Fibroblast of lung (primary cell): ENCODE data around the gene PLEKHA5. TPM values are rescaled to one million over a fixed set of nuclear protein-coding genes. Genes with fewer than 3 reads are reported as not detected.
"Not testable (repeated sequence)": the region's sequence is repeated elsewhere in the genome, so short reads cannot be mapped to it uniquely, and the experiment has no call there.

Experiments used
- DNase-seq, 2 donors: peaks; one replicate each; pipeline versions ENCODE4 v3.0.0 to v3.0.0-alpha.2; 2010; ENCODE audit warnings: low read depth in 2 of 2
- H2AFZ ChIP-seq: 2 replicates; pipeline ENCODE4 v1.5.1; 2012; ENCODE audit warnings: low read length, control low read depth, inconsistent platforms
- H3K27ac ChIP-seq: 2 replicates; pipeline ENCODE4 v1.5.1; 2011; ENCODE audit warnings: low read length, control low read depth; ENCODE audit not compliant: insufficient read depth
- H3K27me3 ChIP-seq: 2 replicates; pipeline ENCODE4 v1.5.1; 2011; ENCODE audit warnings: mild to moderate bottlenecking, low read length; ENCODE audit not compliant: control insufficient read depth, insufficient read depth
- H3K36me3 ChIP-seq: 2 replicates; pipeline ENCODE4 v1.5.1; 2011; ENCODE audit warnings: low read length; ENCODE audit not compliant: control insufficient read depth, insufficient read depth
- H3K4me1 ChIP-seq: 2 replicates; pipeline ENCODE4 v1.5.1; 2011; ENCODE audit warnings: low read length; ENCODE audit not compliant: control insufficient read depth, insufficient read depth; ENCODE audit errors: extremely low read depth
- H3K4me2 ChIP-seq: 2 replicates; pipeline ENCODE4 v1.5.1; 2011; ENCODE audit warnings: low read length, control low read depth; ENCODE audit not compliant: insufficient read depth; ENCODE audit errors: extremely low read depth
- H3K4me3 ChIP-seq, 4 experiments: fragments of 200-600 bp in 1 of 4; sonication (generic) in 1 of 4; replicated peaks in 1 of 4; 2 replicates each; pipeline ENCODE4 v1.5.1; 2011 to 2016; ENCODE audit warnings: low read length in 4 of 4, low read depth in 3 of 4, mild to moderate bottlenecking in 3 of 4, control low read depth in 2 of 4, inconsistent platforms in 1 of 4, mixed read lengths in 1 of 4; ENCODE audit not compliant: insufficient read depth in 1 of 4; ENCODE audit errors: control extremely low read depth in 1 of 4
- H3K79me2 ChIP-seq: 2 replicates; pipeline ENCODE4 v1.5.1; 2012; ENCODE audit warnings: mild to moderate bottlenecking, low read length, inconsistent platforms; ENCODE audit not compliant: control insufficient read depth, insufficient read depth
- H3K9ac ChIP-seq: 2 replicates; pipeline ENCODE4 v1.5.1; 2011; ENCODE audit warnings: mild to moderate bottlenecking, low read length, control low read depth; ENCODE audit not compliant: insufficient read depth
- H3K9me3 ChIP-seq: 2 replicates; pipeline ENCODE4 v1.5.1; 2012; ENCODE audit warnings: low read depth, low read length; ENCODE audit not compliant: control insufficient read depth, insufficient read depth
- H4K20me1 ChIP-seq: 2 replicates; pipeline ENCODE4 v1.5.1; 2011; ENCODE audit warnings: low read length; ENCODE audit not compliant: control insufficient read depth, insufficient read depth; ENCODE audit errors: extremely low read depth
- EZH2 ChIP-seq: IDR thresholded peaks from 2 replicates; pipeline ENCODE4 v1.5.1; 2012; ENCODE audit warnings: low read length, control low read depth, mild to moderate bottlenecking; ENCODE audit errors: missing control alignments
- polyA plus RNA-seq, 2 donors: library from polyadenylated mRNA; depleted of rRNA in 1 of 2; stranded (reverse) in 1 of 2; unstranded in 1 of 2; fragments of >200 nt; gene quantifications; 2 replicates each; pipeline ENCODE4 v1.2.1, GENCODE V29; 2011 to 2012; ENCODE audit warnings: missing spikeins in 1 of 2
- total RNA-seq: library from RNA; depleted of rRNA; stranded (reverse); fragments of >200 nt; gene quantifications from 2 replicates; pipeline ENCODE4 v1.2.1, GENCODE V29; 2014
- TF ChIP-seq, protein P1 (sequence below), 2 donors: IDR thresholded peaks in 1 of 2; conservative IDR thresholded peaks in 1 of 2; 1 replicate in 1 of 2; 2 replicates in 1 of 2; pipeline ENCODE4 v1.5.1; 2011 to 2012; ENCODE audit warnings: low read length in 2 of 2, control low read depth in 1 of 2, inconsistent platforms in 1 of 2, low read depth in 1 of 2, mild to moderate bottlenecking in 1 of 2

Gene PLEKHA5
- total and polyA plus RNA-seq, 2 donors (not counting 1 experiment from before 2014, with no cell fraction given): 15.5 to 50.4 TPM

DNA sequence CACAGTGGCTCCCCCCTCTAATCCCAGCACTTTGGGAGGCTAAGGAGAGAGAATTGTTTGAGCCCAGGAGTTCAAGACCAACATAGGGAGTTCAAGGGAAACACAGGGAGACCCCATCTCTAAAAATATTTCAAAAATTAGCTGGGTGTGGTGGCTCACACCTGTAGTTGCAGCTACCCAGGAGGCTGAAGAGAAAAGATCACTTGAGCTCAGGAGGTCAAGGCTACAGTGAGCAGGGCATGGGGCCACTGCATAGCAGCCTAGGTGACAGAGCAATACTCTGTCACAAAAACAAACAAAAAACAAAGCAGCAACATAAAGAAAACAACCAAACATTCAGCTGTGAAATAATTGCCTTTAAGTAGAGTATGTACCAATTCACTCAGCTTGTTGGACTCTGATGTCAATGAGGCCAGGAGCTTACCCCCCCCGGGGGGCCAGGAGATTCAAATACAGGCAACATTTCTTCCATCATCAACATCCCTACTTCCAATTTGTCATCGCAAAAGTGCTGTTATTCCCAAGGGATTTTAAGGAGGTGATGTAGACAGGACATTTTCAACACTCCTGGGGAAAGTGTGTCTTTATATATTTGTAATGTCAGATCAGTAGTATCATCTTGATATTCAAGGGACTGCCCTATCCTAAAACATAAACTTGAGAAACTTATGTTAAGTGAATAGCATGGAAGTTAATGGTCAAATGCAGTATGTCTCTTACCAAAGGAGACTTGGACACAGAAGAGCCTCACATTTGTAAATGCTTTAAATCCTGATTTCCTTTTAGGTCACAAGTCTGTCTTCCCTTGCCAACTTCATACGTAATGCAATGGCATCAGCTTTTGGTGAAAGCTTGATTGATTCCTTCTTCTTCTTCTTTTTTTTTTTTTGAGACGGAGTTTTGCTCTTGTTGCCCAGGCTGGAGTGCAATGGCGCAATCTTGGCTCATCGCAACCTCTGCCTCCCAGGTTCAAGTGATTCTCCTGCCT is 269.1 kb downstream of the PLEKHA5 start:
- Histone ChIP-seq H3K4me1 (no peaks in the 10 kb centered on the region), H2AFZ (no peak overlapping the region), H4K20me1 (no peaks in the 10 kb centered on the region), H3K9me3 (no peaks in the 10 kb centered on the region), H3K4me2 (no peak overlapping the region), H3K36me3 (no peaks in the 10 kb centered on the region), H3K27ac (no peak overlapping the region), H3K9ac (no peak overlapping the region), H3K79me2 (no peaks in the 10 kb centered on the region), H3K4me3 (no peak overlapping the region), H3K27me3 (no peaks in the 10 kb centered on the region)
- TF ChIP-seq EZH2: no peak
- TF ChIP-seq, protein P1, sequence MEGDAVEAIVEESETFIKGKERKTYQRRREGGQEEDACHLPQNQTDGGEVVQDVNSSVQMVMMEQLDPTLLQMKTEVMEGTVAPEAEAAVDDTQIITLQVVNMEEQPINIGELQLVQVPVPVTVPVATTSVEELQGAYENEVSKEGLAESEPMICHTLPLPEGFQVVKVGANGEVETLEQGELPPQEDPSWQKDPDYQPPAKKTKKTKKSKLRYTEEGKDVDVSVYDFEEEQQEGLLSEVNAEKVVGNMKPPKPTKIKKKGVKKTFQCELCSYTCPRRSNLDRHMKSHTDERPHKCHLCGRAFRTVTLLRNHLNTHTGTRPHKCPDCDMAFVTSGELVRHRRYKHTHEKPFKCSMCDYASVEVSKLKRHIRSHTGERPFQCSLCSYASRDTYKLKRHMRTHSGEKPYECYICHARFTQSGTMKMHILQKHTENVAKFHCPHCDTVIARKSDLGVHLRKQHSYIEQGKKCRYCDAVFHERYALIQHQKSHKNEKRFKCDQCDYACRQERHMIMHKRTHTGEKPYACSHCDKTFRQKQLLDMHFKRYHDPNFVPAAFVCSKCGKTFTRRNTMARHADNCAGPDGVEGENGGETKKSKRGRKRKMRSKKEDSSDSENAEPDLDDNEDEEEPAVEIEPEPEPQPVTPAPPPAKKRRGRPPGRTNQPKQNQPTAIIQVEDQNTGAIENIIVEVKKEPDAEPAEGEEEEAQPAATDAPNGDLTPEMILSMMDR (conservative IDR thresholded peaks at IDR 0.05 in 1 of 2, IDR thresholded peaks at IDR 0.05 in 1 of 2; ENCODE audit: low read depth in 1 of 2, low read length in 2 of 2): no peak
- DNase-seq: peak in 1 of 2 donors; percentile 56

DNA sequence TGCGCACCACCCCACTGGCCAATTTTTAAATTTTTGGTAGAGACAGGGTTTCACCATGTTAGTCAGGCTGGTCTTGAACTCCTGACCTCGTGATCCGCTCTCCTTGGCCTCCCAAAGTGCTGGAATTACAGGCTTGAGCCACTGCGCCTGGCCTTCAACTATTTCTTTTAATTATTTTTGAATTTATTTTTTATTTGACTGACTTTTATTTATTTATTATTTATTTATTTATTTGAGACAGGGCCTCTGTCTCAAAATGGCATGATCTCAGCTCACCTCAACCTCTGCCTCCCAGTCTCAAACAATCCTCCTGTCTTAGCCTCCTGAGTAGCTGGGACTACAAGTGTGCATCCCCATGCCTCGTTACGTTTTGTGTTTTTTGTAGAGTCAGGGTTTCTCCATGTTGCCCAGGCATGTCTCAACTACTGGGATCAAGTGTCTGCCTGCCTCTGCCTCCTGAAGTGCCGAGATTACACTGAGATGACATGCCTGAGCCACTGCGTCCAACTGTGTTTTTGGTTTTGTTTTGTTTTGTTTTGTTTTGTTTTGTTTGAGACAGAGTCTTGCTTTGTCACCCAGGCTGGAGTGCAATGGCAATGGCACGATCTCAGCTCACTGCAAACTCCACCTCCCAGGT is 271.2 kb downstream of the PLEKHA5 start:
- not testable (repeated sequence) for H3K27ac ChIP-seq, H3K4me2 ChIP-seq, H2AFZ ChIP-seq, H3K27me3 ChIP-seq, DNase-seq, H4K20me1 ChIP-seq, H3K9me3 ChIP-seq, H3K79me2 ChIP-seq, H3K4me1 ChIP-seq, H3K4me3 ChIP-seq, H3K36me3 ChIP-seq, H3K9ac ChIP-seq

DNA sequence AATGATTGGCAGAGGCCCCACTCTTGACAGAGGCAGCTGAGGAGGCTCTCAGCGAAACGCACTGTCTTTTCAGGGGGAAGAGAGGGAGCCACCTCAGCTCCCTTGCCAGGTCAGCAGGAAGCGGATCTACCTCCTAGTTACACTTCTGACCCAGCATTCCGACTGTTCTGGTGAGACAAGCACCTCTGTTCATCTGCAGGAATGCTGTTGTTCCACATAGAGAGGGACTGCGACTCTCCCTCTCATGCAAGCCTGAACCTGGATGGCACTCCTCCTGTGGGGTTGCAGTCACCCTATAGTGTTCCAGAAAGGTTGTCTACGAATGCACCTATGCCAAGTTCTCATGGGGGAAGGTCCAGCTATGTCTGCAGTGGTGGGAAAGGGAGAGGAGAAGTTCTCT is 272.7 kb downstream of the PLEKHA5 start:
- H3K36me3 ChIP-seq: no peaks in the 10 kb centered on the region
- H3K4me1 ChIP-seq: no peaks in the 10 kb centered on the region
- H2AFZ ChIP-seq: no peak overlapping the region
- H3K27me3 ChIP-seq: no peaks in the 10 kb centered on the region
- DNase-seq: no peak
- H3K27ac ChIP-seq: no peak overlapping the region
- H3K9me3 ChIP-seq: no peaks in the 10 kb centered on the region
- H3K4me2 ChIP-seq: no peak overlapping the region
- no peaks in the 10 kb centered on the region for H4K20me1 ChIP-seq
- no peak for TF ChIP-seq EZH2
- TF ChIP-seq, protein P1 (conservative IDR thresholded peaks at IDR 0.05 in 1 of 2, IDR thresholded peaks at IDR 0.05 in 1 of 2; ENCODE audit: low read depth in 1 of 2, low read length in 2 of 2): no peak
- no peak overlapping the region for H3K9ac ChIP-seq
- no peak overlapping the region for H3K4me3 ChIP-seq
- no peaks in the 10 kb centered on the region for H3K79me2 ChIP-seq
